ENCODE data around the gene GJD2. TPM values are rescaled to one million over a fixed set of nuclear protein-coding genes. Genes with fewer than 3 reads are reported as not detected.

Gene GJD2
- total RNA-seq, 1 experiment from 2014 or later, result not detected

DNA sequence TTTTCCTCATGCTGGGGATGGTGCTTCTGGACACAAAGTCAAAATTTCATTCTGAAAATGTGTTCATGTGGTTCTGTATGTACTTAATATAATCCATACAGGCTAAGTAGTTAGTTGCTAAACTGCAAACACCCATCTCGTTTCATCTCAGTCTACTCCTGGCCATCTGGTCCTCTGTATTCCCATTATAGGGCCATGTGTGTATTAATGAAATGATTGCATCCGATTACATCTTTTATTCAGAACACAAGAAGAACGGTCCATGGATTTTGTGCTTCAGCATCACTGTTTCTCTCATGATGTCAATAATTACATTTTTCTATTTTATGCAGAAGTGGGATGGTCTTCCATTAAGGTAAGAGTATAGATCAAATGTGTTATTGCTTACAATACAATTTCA is 6.1 kb upstream of the GJD2 start:
- Histone ChIP-seq H3K27me3 (ENCODE audit: insufficient read depth, low read length) (peaks cover 5% of the 10 kb centered on the region; the same call in 1 of the 2 replicates), H2BK5ac (ENCODE audit: insufficient read length, low read length) (no peak overlapping the region), H3K79me2 (ENCODE audit: insufficient read depth, low read length) (no peaks in the 10 kb centered on the region), H3K4me1 (ENCODE audit: insufficient read depth, low read length) (0 out of 2 replicates have a peak, but pooled peaks cover 2% of the 10 kb centered on the region), H4K91ac (ENCODE audit: insufficient read length, low read depth, low read length) (no peak overlapping the region), H3K56ac (ENCODE audit: insufficient read length, low read depth, low read length) (no peak overlapping the region), H2BK120ac (ENCODE audit: low read depth, low read length, poor library complexity, severe bottlenecking) (no peak overlapping the region), H2BK12ac (ENCODE audit: insufficient read length, low read depth, low read length) (no peak overlapping the region), H3K23me2 (ENCODE audit: insufficient read length, low read depth, low read length, poor library complexity, severe bottlenecking) (no peaks in the 10 kb centered on the region), H3K79me1 (ENCODE audit: insufficient read depth, low read depth, low read length, poor library complexity, severe bottlenecking) (no peaks in the 10 kb centered on the region), H4K8ac (replicated peaks; ENCODE audit: insufficient read length, low read depth, low read length) (no peak overlapping the region), H3K9ac (ENCODE audit: extremely low read depth, insufficient read length, low read length) (no peak overlapping the region), H3K14ac (ENCODE audit: insufficient read depth, low read length) (no peak overlapping the region), H3K4ac (ENCODE audit: low read depth, low read length) (no peak overlapping the region), H2AFZ (ENCODE audit: low read length) (no peak overlapping the region), H2BK15ac (ENCODE audit: low read depth, low read length) (no peak overlapping the region), H4K20me1 (ENCODE audit: control insufficient read depth, insufficient read depth, insufficient read length) (no peaks in the 10 kb centered on the region), H2AK5ac (ENCODE audit: insufficient read length, low read length) (no peak overlapping the region), H3K27ac (ENCODE audit: insufficient read length, low read depth, low read length) (no peak overlapping the region), H3T11ph (ENCODE audit: low read length) (no peak overlapping the region), H3K4me2 (ENCODE audit: insufficient read depth, insufficient read length, low read length) (no peak overlapping the region), H4K5ac (ENCODE audit: insufficient read length, low read depth, low read length) (no peak overlapping the region), H3K23ac (ENCODE audit: insufficient read length, low read depth, low read length) (no peak overlapping the region), H3K9me3 (ENCODE audit: control insufficient read depth, low read depth, low read length) (no peaks in the 10 kb centered on the region), H3K18ac (ENCODE audit: insufficient read length, low read depth, low read length) (no peak overlapping the region), H2BK20ac (ENCODE audit: low read depth, low read length, poor library complexity, severe bottlenecking) (no peak overlapping the region)
- no peak overlapping the region for H3K27ac Mint-ChIP-seq
- DNase-seq, result no peak
- H3K36me3 Mint-ChIP-seq (ENCODE audit: insufficient read depth in 1 of 3, low read depth in 3 of 3), result no peaks in the 10 kb centered on the region
- no CpG with 5 or more reads among the region's 3 CpGs for WGBS (ENCODE audit: extremely low coverage, insufficient read length, low lambda C conversion rate)
- no peaks in the 10 kb centered on the region for H3K9me3 Mint-ChIP-seq
- H3K4me1 Mint-ChIP-seq, result peaks cover 8 to 14% of the 10 kb centered on the region in 2 experiments
- H3K4me3 Mint-ChIP-seq, result no peak overlapping the region
- peaks cover 49% of the 10 kb centered on the region for H3K27me3 Mint-ChIP-seq (ENCODE audit: low read depth)
- no peak for TF ChIP-seq CTCF (conservative IDR thresholded peaks at IDR 0.05)
